Adrenal gland (tissue), 12 donors: ENCODE results near the gene ABI1. TPM values are rescaled to one million over a fixed set of nuclear protein-coding genes. Genes with fewer than 3 reads are reported as not detected.

Experiments
- DNase-seq, 7 donors: peaks; one replicate each; pipeline ENCODE4 v3.0.0-alpha.2; 2019 to 2020
- H3K27ac ChIP-seq, 5 donors: fragments of 200-600 bp; sonication (generic) in 4 of 5; 1 replicate in 3 of 5; 2 replicates in 2 of 5; pipeline versions ENCODE4 v1.5.1 to v1.8.0; 2016 to 2020; ENCODE audit warnings: mild to moderate bottlenecking in 1 of 5
- H3K27me3 ChIP-seq: fragments of 200-600 bp; 2 replicates; pipeline ENCODE4 v1.8.0; 2021
- H3K36me3 ChIP-seq, 2 donors: fragments of 200-600 bp; replicated peaks in 1 of 2; 1 replicate in 1 of 2; 2 replicates in 1 of 2; pipeline versions ENCODE4 v1.5.1 to v1.8.0; 2018 to 2022
- H3K4me1 ChIP-seq, 2 donors: fragments of 200-600 bp; replicated peaks in 1 of 2; 1 replicate in 1 of 2; 2 replicates in 1 of 2; pipeline versions ENCODE4 v1.5.1 to v1.8.0; 2018 to 2021
- H3K4me3 ChIP-seq, 4 donors: fragments of 200-600 bp; sonication (generic) in 3 of 4; one replicate each; pipeline ENCODE4 v1.5.1; 2016 to 2018
- H3K9me3 ChIP-seq, 3 donors: fragments of 200-600 bp; sonication (generic) in 1 of 3; replicated peaks in 1 of 3; 1 replicate in 2 of 3; 2 replicates in 1 of 3; pipeline versions ENCODE4 v1.5.1 to v1.8.0; 2016 to 2021
- CTCF ChIP-seq, 6 experiments: fragments of 450-650 bp in 4 of 6; fragments of 200-600 bp in 2 of 6; sonication (generic) in 1 of 6; IDR thresholded peaks; 1 replicate in 5 of 6; 2 replicates in 1 of 6; pipeline versions ENCODE4 v1.5.1 to v1.8.0; 2016 to 2021; ENCODE audit warnings: antibody characterized with exemption in 6 of 6, mild to moderate bottlenecking in 2 of 6, moderate library complexity in 1 of 6
- POLR2A ChIP-seq, 2 donors: fragments of 450-650 bp; IDR thresholded peaks; one replicate each; pipeline ENCODE4 v1.6.1; 2017; ENCODE audit warnings: antibody characterized with exemption in 2 of 2, mild to moderate bottlenecking in 2 of 2, moderate library complexity in 1 of 2
- WGBS, 4 donors: extraction: QIAGEN DNeasy Blood & Tissue Kit in 2 of 4; methylation state at CpG; one replicate each; pipeline versions ENCODE4 v1.1.5 to v1.1.7; 2013 to 2017; 5-methylcytosine and 5-hydroxymethylcytosine counted together
- intact Hi-C, 2 donors: fragments of 100-400 bp; cut with DNase I; formaldehyde crosslinking; loops; one replicate each; pipeline versions ENCODE4 v1.14.1 to v1.15.0; 2022 to 2023
- polyA plus RNA-seq, 3 donors: library from polyadenylated mRNA; stranded (reverse); fragments of 200-250 nt in 2 of 3; fragments of 350-450 nt in 1 of 3; fragmentation: Illumina TruSeq in 1 of 3; extraction: RNeasy Lipid Tissue Mini Kit (QIAGEN cat#74804) in 1 of 3; gene quantifications; one replicate each; pipeline ENCODE4 v1.2.3, GENCODE V29; 2013 to 2014
- total RNA-seq, 9 donors: library from RNA; depleted of rRNA in 4 of 9; stranded (reverse); fragments of >200 nt in 4 of 9; fragments of 120-200 nt in 1 of 9; fragmentation: NEBNext Ultra II Directional in 1 of 9; extraction: Animal tissue kit (Norgen Biotek cat#: 25700) in 1 of 9; gene quantifications; one replicate each; pipeline versions ENCODE4 v1.1.0 to v1.2.4, GENCODE V29; 2013 to 2023
- donor health status: healthy with polysubstance abuse.
- donor health status: Bipolar disorder and iron deficiency.
- donor health status: DM: yes; HTN: yes; CAD: no.
- donor health status: DM: no; HTN: no; CAD: no.
- donor health status: DM: no; HTN: no; CAD: no.
- donor health status: DM: yes; HTN: yes; CAD: no.

Gene ABI1
- total and polyA plus RNA-seq, 12 donors = 13.3 to 38.9 (median 31.1) TPM

- WGBS, 4 donors = 73 to 94% (median 92%) methylated on average over 3 of the region's 3 CpGs
- intact Hi-C loops = no loop called here
- no peak for DNase-seq
- Histone ChIP-seq H3K9me3 (no peaks in the 10 kb centered on the region), H3K27ac (no peak overlapping the region), H3K36me3 (no peaks in the 10 kb centered on the region), H3K4me1 (peaks cover 0 to 23% of the 10 kb centered on the region in 2 donors), H3K27me3 (no peaks in the 10 kb centered on the region), H3K4me3 (no peak overlapping the region)
- TF ChIP-seq CTCF (IDR thresholded peaks at IDR 0.05) (no peak), POLR2A (IDR thresholded peaks at IDR 0.05) (no peak)
These were observed 18.9 kb downstream of the ABI1 start for GRCh38 chr10:26841733-26842317.

- Histone ChIP-seq H3K27me3 (no peaks in the 10 kb centered on the region), H3K9me3 (no peaks in the 10 kb centered on the region), H3K36me3 (no peaks in the 10 kb centered on the region), H3K27ac (no peak overlapping the region), H3K4me1 (peaks cover 0 to 23% of the 10 kb centered on the region in 2 donors), H3K4me3 (no peak overlapping the region)
- intact Hi-C loops = no loop called here
- no peak for DNase-seq
- TF ChIP-seq CTCF (IDR thresholded peaks at IDR 0.05) (no peak), POLR2A (IDR thresholded peaks at IDR 0.05) (no peak)
These were observed 19.6 kb downstream of the ABI1 start for GRCh38 chr10:26840938-26841732.

- Histone ChIP-seq H3K4me3 (no peak overlapping the region), H3K9me3 (no peaks in the 10 kb centered on the region), H3K27me3 (no peaks in the 10 kb centered on the region), H3K4me1 (peaks cover 0 to 23% of the 10 kb centered on the region in 2 donors), H3K27ac (no peak overlapping the region), H3K36me3 (no peaks in the 10 kb centered on the region)
- no peak for TF ChIP-seq POLR2A (IDR thresholded peaks at IDR 0.05)
- no peak for TF ChIP-seq CTCF (IDR thresholded peaks at IDR 0.05)
- intact Hi-C loops = no loop called here
- no peak for DNase-seq
- 49 to 68% (median 60%) methylated on average over 3 of the region's 3 CpGs for WGBS, 4 donors
These were observed 20.7 kb downstream of the ABI1 start for GRCh38 chr10:26839966-26840627.

GRCh38 chr10:26837139-26837538 lies 23.6 kb downstream of the ABI1 start:
- Histone ChIP-seq H3K4me1 (peaks cover 0 to 23% of the 10 kb centered on the region in 2 donors), H3K36me3 (no peaks in the 10 kb centered on the region), H3K27ac (no peak overlapping the region), H3K4me3 (no peak overlapping the region), H3K27me3 (no peaks in the 10 kb centered on the region), H3K9me3 (no peaks in the 10 kb centered on the region)
- 35 to 90% (median 86%) methylated on average over 2 of the region's 2 CpGs for WGBS, 4 donors
- no peak for TF ChIP-seq CTCF (IDR thresholded peaks at IDR 0.05)
- TF ChIP-seq POLR2A (IDR thresholded peaks at IDR 0.05) = no peak
- intact Hi-C loops = no loop called here
- DNase-seq = no peak
